Rectal smooth muscle tissue (tissue), 1 donor: Measurements from ENCODE around the gene SENP1.
A peak's percentile ranks its signal among the peaks of the same experiment; 100 is the strongest.

Experiments used
- H3K27ac ChIP-seq: one replicate; pipeline ENCODE4 v1.7.0; 2013; ENCODE audit warnings: low read depth, low read length, inconsistent platforms
- H3K27me3 ChIP-seq: one replicate; pipeline ENCODE4 v1.7.0; 2013; ENCODE audit warnings: low read length; ENCODE audit not compliant: control insufficient read depth, insufficient read depth
- H3K36me3 ChIP-seq: one replicate; pipeline ENCODE4 v1.7.0; 2013; ENCODE audit warnings: low read length; ENCODE audit not compliant: control insufficient read depth, insufficient read depth
- H3K4me1 ChIP-seq: one replicate; pipeline ENCODE4 v1.7.0; 2013; ENCODE audit warnings: low read length; ENCODE audit not compliant: control insufficient read depth, insufficient read depth
- H3K4me3 ChIP-seq: one replicate; pipeline ENCODE4 v1.7.0; 2013; ENCODE audit warnings: low read length
- H3K9ac ChIP-seq: one replicate; pipeline ENCODE4 v1.7.0; 2013; ENCODE audit warnings: low read length

The SENP1 gene

GRCh38 chr12:48105867-48106680 is at the start of gene SENP1:
Gene SENP1, minus strand, starts transcription at chr12:48106079. Its CDS starts 4,607 bp downstream, at chr12:48101472.
- H3K4me3 ChIP-seq: peak within 1 kb of the TSS; percentile 98
- H3K36me3 ChIP-seq: no peaks in the 10 kb centered on the region
- no peaks in the 10 kb centered on the region for H3K27me3 ChIP-seq
- H3K4me1 ChIP-seq: peaks cover 15% of the 10 kb centered on the region
- peak within 1 kb of the TSS; percentile 94 for H3K9ac ChIP-seq
- peak within 1 kb of the TSS; percentile 98 for H3K27ac ChIP-seq

GRCh38 chr12:48151103-48151771 is 45.4 kb upstream of the SENP1 start:
- peaks cover under 1% of the 10 kb centered on the region for H3K4me1 ChIP-seq
- H3K4me3 ChIP-seq: no peak overlapping the region
- H3K27me3 ChIP-seq: no peaks in the 10 kb centered on the region
- H3K36me3 ChIP-seq: peaks cover 32% of the 10 kb centered on the region
- H3K27ac ChIP-seq: no peak overlapping the region
- H3K9ac ChIP-seq: no peak overlapping the region

GRCh38 chr12:48145981-48146380 is 40.1 kb upstream of the SENP1 start:
- no peaks in the 10 kb centered on the region for H3K27me3 ChIP-seq
- H3K9ac ChIP-seq: no peak overlapping the region
- no peak overlapping the region for H3K4me3 ChIP-seq
- no peaks in the 10 kb centered on the region for H3K4me1 ChIP-seq
- H3K36me3 ChIP-seq: peaks cover 38% of the 10 kb centered on the region
- H3K27ac ChIP-seq: no peak overlapping the region

GRCh38 chr12:48143898-48144297 is 38.0 kb upstream of the SENP1 start:
- Histone ChIP-seq H3K27ac (no peak overlapping the region), H3K4me3 (no peak overlapping the region), H3K4me1 (no peaks in the 10 kb centered on the region), H3K9ac (no peak overlapping the region), H3K36me3 (peaks cover 26% of the 10 kb centered on the region), H3K27me3 (no peaks in the 10 kb centered on the region)

GRCh38 chr12:48142818-48143674 is 37.2 kb upstream of the SENP1 start:
- no peaks in the 10 kb centered on the region for H3K27me3 ChIP-seq
- H3K9ac ChIP-seq: no peak overlapping the region
- peaks cover 26% of the 10 kb centered on the region for H3K36me3 ChIP-seq
- no peak overlapping the region for H3K4me3 ChIP-seq
- no peaks in the 10 kb centered on the region for H3K4me1 ChIP-seq
- no peak overlapping the region for H3K27ac ChIP-seq

GRCh38 chr12:48135027-48135426 is 29.1 kb upstream of the SENP1 start:
- H3K9ac ChIP-seq: no peak overlapping the region
- H3K27ac ChIP-seq: no peak overlapping the region
- H3K4me1 ChIP-seq: no peaks in the 10 kb centered on the region
- H3K36me3 ChIP-seq: peaks cover 25% of the 10 kb centered on the region
- H3K27me3 ChIP-seq: no peaks in the 10 kb centered on the region
- H3K4me3 ChIP-seq: no peak overlapping the region

- no peak overlapping the region for H3K4me3 ChIP-seq
- H3K27ac ChIP-seq: no peak overlapping the region
- no peak overlapping the region for H3K9ac ChIP-seq
- no peaks in the 10 kb centered on the region for H3K27me3 ChIP-seq
- no peaks in the 10 kb centered on the region for H3K4me1 ChIP-seq
- peaks cover 25% of the 10 kb centered on the region for H3K36me3 ChIP-seq
Observed at GRCh38 chr12:48132826-48133225, 26.9 kb upstream of the SENP1 start.

GRCh38 chr12:48131517-48131916 is 25.6 kb upstream of the SENP1 start:
- H3K4me1 ChIP-seq: no peaks in the 10 kb centered on the region
- H3K27me3 ChIP-seq: no peaks in the 10 kb centered on the region
- H3K27ac ChIP-seq: no peak overlapping the region
- H3K9ac ChIP-seq: no peak overlapping the region
- H3K36me3 ChIP-seq: peaks cover 26% of the 10 kb centered on the region
- no peak overlapping the region for H3K4me3 ChIP-seq

- Histone ChIP-seq H3K27me3 (no peaks in the 10 kb centered on the region), H3K36me3 (peaks cover 25% of the 10 kb centered on the region), H3K9ac (no peak overlapping the region), H3K4me3 (no peak overlapping the region), H3K4me1 (no peaks in the 10 kb centered on the region), H3K27ac (no peak overlapping the region)
Observed at GRCh38 chr12:48129376-48129775, 23.5 kb upstream of the SENP1 start.

- no peak overlapping the region for H3K4me3 ChIP-seq
- H3K27ac ChIP-seq: no peak overlapping the region
- peaks cover 23% of the 10 kb centered on the region for H3K36me3 ChIP-seq
- no peaks in the 10 kb centered on the region for H3K27me3 ChIP-seq
- H3K4me1 ChIP-seq: no peaks in the 10 kb centered on the region
- no peak overlapping the region for H3K9ac ChIP-seq
Observed at GRCh38 chr12:48128800-48129199, 22.9 kb upstream of the SENP1 start.

GRCh38 chr12:48126953-48127630 is 21.2 kb upstream of the SENP1 start:
- no peak overlapping the region for H3K27ac ChIP-seq
- H3K36me3 ChIP-seq: peaks cover 16% of the 10 kb centered on the region
- H3K9ac ChIP-seq: no peak overlapping the region

GRCh38 chr12:48125985-48126384 is 20.1 kb upstream of the SENP1 start:
- Histone ChIP-seq H3K4me1 (no peaks in the 10 kb centered on the region), H3K27me3 (no peaks in the 10 kb centered on the region), H3K4me3 (no peak overlapping the region), H3K9ac (no peak overlapping the region), H3K36me3 (peaks cover 16% of the 10 kb centered on the region), H3K27ac (no peak overlapping the region)

More at GRCh38 chr12:48126953-48127630, 21.2 kb upstream of the SENP1 start:
- H3K27me3 ChIP-seq: no peaks in the 10 kb centered on the region
- H3K4me3 ChIP-seq: no peak overlapping the region
- H3K4me1 ChIP-seq: no peaks in the 10 kb centered on the region
